Activated gamma-delta T cell treated with anti-CD3 and anti-CD28 coated beads, Interleukin-2, amount 50 U/mL, for 16 hours (primary cell): Measurements from ENCODE around the gene CHCT1.
"Not testable (repeated sequence)": the region's sequence is repeated elsewhere in the genome, so short reads cannot be mapped to it uniquely, and the experiment has no call there.

Experiments
- DNase-seq: peaks from one replicate; pipeline ENCODE4 v3.0.0-alpha.2; 2020; ENCODE audit warnings: low read depth

CHCT1 gene

GRCh38 chr17:60422162-60422665 lies at the start of gene CHCT1:
Gene CHCT1 (plus strand): TSS chr17:60422489. CDS start chr17:60422593, 104 bp downstream.
- DNase-seq = no peak

DNA sequence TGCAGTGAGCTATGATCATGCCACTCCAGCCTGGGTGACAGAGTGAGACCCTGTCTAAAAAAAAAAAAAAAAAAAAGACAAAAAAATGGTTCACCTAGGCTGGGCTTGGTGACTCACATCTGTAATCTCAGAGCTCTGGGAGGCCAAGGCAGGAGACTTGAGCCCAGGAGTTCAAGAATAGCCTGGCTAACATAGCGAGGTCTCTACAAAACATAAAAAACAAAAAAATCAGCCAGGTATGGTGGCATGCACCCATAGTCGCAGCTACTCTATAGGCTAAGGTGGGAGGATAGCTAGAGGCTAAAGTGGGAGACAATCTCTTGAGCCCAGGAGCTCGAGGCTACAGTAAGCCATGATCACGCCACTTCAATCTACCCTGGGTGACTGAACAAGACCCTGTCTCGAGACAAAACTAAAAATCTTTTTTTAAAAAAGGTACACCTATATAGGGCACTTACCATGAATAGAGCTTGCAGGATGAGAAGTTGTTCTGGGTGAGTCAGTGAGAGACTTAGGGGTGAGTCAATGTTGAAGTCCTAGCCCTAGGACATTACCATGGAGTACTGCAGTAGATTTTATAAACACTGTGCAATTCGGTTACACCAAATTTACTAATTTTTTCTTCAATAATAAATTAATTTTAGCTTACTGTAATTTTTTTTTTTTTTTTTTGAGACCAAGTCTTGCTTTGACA lies 49.4 kb upstream of the CHCT1 start:
- DNase-seq = no peak

GRCh38 chr17:60378187-60378586 lies 44.1 kb upstream of the CHCT1 start:
- DNase-seq = not testable (repeated sequence)

DNA sequence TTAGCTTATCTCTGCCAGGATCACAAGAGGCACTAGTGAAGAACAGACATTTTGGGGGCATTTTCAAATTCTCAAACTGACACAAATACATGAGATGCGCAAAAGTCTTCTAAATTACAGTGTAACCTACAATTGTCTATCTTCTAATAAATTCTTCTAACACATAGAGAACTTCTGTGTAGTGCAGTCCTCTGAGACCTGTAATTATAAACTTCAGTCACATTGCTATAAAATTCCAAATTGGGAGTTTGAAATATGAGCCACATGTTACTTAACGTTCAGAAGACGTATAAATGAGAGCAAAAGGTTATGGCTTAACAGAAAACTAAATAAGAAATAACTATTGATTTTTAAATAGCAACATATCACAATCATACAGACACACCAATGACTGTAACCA lies 42.8 kb upstream of the CHCT1 start:
- DNase-seq = not testable (repeated sequence)

GRCh38 chr17:60381958-60382357 lies 40.3 kb upstream of the CHCT1 start:
- no peak for DNase-seq

- no peak for DNase-seq
Measured at GRCh38 chr17:60383379-60383778, 38.9 kb upstream of the CHCT1 start.

DNA sequence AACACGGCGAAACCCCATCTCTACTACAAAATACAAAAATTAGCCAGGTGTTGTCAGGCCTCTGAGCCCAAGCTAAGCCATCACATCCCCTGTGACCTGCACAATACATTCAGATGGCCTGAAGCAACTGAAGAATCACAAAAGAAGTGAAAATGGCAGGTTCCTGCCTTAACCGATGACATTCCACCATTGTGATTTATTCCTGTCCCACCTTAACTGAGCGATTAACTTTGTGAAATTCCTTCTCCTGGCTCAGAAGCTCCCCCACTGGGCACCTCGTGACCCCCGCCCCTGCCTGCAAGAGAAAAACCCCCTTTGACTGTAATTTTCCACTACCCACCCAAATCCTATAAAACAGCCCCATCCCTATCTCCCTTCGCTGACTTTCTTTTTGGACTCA lies 37.4 kb upstream of the CHCT1 start:
- DNase-seq = not testable (repeated sequence)

DNA sequence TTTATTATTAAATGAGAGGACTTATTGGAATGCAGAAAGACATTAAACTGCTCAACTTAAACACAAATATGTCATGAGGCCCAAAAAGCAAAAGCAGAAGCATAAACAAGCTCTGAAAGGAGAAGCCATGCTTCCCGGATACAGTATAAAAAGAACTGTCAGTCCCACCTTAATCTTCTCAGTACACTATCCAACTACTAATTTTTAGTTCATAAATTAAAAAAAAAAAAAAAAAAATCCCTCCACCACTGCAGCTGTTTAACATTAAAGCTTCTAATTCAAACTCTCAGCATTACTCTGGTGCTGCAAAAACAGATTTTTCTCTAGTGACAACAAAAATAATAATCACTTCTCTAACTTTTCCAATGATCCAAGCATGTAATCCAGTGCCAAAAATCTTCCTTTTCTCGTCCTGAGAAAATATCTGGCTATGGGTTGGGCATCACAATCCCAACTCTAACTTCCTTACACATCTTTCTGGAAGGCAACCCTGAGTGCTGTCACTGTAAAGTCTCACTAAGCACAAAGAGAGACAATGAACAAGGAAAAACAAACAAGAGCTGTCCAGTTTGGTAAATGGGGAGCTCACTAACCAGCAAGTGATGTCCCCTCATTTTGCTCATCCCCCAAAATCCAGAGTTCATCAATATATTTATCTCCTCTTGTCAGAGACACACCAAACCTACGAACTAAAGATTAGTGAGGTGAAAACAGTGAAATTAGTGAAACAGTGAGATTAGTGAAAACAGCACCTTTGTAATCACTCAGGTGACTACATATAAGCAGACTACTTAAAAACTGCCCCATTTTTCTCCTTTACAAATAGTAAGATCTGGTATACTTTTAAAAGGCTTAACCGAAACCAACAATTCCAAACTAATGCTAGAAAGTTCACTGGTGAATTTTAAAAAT lies 35.9 kb upstream of the CHCT1 start:
- DNase-seq = no peak

GRCh38 chr17:60387666-60388065 lies 34.6 kb upstream of the CHCT1 start:
- no peak for DNase-seq

GRCh38 chr17:60388742-60389141 lies 33.5 kb upstream of the CHCT1 start:
- no peak for DNase-seq

GRCh38 chr17:60390186-60390585 lies 32.1 kb upstream of the CHCT1 start:
- no peak for DNase-seq

DNA sequence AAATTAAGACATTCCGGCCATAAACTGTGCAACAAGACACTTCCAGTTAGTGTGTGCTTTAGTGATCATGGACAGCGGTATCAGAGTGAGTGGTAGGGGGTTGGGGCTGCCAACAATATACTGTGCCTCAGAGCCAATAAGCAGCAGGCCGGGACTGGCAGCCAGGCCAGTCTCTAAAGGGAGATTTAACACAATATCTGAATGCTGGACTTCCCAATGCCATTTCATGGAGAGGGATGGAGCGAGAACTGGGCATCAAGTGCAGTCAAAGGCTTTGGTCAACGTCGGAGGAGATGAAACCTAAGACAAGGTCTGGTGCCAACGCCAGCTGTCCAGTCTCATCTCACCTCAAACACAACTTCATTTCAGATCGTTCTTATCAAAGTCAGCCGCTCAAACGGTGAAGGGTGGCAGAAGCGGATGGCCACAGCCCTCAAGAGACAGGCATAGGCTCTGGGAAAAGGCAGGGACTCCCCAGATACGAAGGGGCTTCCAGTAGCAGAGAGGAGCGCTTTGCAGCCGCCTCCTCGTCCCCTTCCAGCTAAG lies 31.3 kb upstream of the CHCT1 start:
- peak; percentile 18 for DNase-seq

GRCh38 chr17:60391471-60392041 lies 30.7 kb upstream of the CHCT1 start:
- DNase-seq = no peak

DNA sequence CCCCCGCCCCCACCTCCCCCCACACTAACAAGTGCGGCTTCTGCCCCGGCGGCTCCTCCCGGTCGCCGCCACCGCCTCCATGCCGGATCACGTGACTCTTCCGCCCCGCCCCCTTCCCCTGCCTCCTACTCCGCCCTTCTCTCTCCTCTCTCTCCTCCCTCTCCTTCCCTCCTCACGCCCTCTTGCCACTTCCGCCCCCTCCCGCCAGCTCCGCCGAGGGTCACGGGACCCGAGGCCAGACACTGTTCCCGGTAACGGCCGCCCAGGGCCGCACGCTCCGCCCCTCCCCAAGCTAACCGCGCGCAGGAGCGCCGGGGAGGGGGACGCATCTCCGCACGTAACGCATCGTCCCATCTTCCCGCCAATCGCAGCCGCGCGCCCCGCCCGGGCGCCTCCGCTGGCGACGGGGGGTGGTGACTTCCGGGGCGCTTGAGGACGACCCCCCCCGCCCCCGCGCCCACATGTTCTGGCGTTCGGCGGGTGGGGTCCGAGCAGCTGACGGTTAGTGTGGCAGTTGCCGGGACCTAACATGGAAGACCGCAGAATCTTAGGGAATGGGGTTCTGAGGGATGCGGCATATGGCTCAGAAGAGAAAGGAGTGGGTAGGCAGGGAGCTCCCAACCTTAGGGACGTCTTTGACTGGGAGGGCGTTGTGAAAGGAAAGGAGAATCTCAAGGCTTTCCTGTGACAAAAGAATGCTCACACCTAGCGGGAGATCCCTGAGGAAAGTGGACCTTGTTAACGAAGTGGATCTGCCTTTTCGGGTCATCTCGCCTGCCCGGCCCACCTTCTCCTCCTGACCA lies 30.0 kb upstream of the CHCT1 start, which contains the start of gene USP32:
Gene USP32 (minus strand): TSS at position 92 of the 803 bp plus-strand sequence. CDS start 194 bp downstream, outside the sequence.
- peak; percentile 95 for DNase-seq

GRCh38 chr17:60392845-60393702 lies 29.2 kb upstream of the CHCT1 start:
- DNase-seq = no peak

DNA sequence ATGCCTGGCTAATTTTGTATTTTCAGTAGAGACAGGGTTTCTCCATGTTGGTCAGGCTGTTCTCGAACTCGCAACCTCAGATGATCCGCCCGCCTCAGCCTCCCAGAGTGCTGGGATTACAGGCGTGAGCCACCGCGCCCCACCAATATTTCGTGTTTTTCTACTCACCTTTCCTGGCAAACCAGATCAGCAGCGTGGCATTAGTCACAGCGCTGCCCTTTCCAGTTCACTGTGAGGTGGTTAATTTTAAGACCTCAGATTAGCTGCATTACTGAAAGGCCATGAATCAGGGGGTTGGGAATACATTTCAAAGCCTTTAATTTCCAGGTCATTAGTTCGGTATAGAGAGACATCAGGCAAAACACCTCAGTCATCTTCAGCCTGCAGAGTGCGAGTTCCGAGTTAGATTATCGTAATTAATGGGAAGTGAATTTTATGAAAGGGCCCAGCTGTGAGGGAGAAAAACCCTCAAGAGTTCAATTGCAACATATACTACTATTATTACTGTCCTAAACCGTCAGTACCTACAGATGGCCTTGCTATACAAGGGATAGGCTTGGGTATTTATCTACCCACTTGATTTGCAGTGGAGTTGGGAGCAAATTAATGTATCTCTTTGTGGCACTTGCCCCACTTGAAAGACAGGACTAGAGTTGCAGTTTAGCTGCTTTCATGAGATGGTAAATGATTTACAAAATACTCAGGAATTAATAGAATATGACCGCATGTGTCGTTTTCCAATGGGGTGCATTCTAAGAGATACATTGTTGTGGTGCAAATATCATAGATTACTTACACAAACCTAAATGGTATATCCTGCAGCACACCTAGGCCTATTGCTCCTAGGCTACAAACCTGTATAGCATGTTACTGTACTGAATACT lies 28.2 kb upstream of the CHCT1 start:
- no peak for DNase-seq

DNA sequence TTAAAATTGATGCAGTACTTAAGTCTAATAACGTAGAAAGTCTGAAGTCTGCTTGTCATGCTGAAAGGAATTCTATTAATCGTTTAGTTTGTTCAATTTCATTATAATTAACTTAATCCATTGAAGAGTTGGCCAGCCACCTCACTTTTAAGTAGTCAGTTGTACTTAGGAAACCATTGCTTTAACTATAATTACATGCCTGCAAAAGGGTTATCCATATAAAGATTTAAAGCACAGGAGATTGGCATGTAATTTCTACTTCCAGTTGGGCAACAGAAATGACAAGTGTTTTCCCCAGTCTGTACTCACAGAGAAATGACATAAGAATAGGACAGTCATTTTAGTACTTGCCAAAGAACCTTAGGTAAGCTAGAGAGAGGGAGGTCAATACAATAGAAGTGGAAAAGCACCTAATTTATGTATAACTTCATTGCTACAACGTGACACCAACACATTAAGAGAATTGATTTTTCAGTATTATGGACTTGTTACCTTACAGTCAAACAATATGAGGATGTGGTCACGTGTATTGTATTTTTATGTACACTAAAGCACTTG lies 26.7 kb upstream of the CHCT1 start:
- DNase-seq = no peak

GRCh38 chr17:60396412-60396811 lies 25.9 kb upstream of the CHCT1 start:
- no peak for DNase-seq
